GM21786 (cell line): Measurements from ENCODE around the gene CEP112.
"Not testable (repeated sequence)": the region's sequence is repeated elsewhere in the genome, so short reads cannot be mapped to it uniquely, and the experiment has no call there.

Experiments used
- ATAC-seq: cut with Tn5 transposase; IDR thresholded peaks from one replicate; pipeline ENCODE4 v1.9.1; 2021; ENCODE audit not compliant: unreplicated experiment

The CEP112 gene

DNA sequence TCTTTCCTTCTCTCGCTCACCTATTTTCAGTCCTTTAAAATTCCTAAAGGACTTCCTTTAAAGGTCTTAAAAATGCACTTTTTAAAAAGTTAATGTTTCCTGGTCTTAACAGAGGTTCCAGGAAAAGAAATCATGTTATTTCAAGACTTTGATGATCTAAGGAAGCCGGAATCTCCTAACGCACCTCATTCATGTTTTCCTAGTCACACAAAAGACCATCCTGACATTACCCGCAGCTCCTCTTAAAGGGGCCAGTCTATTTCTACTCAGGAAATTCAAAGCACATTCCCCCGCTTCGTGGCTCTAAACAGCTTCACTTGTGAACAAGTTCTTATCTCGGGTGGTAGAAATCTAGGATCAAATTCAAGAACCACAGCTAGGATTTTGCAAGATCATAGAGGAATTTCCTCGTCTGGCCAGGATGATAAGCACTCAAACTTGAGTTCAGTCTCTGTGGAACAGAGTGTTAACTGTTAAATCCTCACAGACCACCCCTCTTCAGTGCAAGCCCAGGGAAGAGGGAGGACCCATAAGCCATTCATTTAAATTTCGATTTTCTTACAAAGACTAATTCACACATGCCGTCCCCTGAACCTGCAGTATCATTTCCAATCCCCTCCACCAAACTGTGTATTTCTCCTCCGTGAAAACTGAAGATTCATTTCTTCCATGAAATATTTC is 493.4 kb downstream of the CEP112 start:
- no peak for ATAC-seq

DNA sequence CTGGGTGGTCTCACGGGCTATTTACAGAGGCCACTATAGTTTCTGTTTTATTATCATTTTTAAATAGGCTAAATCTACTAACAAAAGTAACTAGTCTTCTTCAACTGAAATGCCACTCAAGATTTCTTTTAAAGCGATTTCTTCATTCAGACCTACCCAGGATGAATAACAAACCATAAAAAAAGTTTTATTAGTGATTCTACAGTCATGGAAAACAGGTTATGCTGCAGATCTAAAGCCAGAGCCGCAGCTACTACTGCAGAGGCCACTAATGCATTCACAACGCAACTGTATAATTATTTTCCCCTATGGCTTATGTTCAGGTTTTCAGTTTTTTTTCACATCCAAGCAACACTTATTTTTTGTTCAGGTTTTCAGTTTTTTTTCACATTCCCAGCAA is 494.3 kb downstream of the CEP112 start:
- no peak for ATAC-seq

DNA sequence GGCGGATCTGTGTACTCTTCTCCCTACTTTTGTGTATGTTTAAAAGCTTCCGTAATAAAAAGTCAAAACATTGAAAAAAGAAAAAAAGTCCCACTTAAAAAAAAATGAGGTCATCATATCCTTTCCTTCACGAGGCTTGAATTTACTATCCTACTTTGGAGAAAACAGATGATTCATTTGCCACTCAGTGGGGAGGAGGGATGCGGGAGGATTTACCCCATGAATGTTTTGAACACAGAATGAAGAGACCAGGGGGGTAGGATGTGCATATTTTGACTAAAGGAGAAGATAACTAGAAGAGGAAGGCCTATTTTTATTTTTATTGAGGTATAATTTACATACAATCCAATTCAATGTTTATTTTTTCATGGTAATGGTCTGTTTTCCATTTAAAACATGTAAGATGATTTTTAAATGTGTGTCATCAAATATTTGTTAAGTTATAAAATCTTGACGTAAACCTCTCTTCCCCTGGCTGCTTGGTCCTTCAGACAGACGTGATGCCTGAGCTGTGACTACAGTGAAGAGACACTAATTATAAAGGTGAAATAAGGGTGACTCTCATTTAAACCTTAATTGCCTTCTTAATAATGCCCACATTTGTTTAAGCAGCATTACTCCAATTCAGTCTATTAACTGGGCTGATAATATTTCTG is 495.1 kb downstream of the CEP112 start:
- no peak for ATAC-seq

DNA sequence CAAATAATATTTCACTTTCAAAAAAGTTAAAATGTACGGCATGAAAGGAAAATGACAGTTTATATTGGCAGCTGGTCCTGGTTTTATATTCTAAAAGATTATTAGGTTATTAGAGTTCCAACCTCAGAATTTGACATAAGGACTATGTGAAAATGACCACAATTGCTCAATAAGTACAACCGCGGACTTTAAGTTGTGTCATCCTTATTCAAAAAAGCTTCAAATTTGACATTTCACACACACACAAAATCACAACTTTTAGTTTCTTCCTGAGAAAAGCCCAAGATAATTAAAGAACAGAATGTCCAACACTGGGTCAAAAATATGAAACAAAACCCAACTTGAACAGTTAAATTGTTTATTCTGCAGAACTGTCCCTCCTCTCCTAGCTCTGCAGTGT is 497.3 kb downstream of the CEP112 start:
- ATAC-seq, result no peak

DNA sequence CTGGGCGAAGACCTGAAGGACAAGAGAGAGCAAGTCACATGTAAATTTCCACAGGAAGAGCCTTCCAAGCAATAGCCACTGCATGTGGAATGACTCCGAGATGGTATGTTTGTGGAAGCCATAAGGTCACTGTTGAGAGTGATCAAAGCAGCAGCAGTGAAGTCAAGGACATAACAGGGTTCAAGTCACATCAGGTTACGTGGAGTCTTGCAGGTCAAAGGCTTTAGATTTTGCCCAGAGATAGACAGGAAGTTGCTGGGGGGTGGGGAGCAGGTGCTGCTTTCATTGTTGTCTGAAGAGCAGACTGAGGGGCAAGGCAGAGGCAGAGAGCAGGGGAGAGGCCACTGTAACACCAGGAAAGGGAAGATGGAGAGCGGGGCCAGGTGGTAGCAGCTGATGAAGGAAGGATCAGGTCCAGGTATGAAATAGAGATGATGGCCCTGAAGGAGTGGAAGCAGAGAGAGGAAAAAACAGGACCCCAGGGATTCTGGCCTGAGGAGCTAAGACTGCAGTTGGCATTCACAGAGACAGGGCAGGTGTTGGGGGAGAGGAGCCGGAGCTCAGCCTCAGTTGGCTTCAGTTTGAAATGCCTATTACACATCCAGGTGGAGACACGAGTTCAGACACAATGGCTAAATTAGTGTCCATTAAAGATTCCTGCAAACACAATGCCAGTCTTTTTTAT is 501.2 kb downstream of the CEP112 start:
- ATAC-seq, result no peak

DNA sequence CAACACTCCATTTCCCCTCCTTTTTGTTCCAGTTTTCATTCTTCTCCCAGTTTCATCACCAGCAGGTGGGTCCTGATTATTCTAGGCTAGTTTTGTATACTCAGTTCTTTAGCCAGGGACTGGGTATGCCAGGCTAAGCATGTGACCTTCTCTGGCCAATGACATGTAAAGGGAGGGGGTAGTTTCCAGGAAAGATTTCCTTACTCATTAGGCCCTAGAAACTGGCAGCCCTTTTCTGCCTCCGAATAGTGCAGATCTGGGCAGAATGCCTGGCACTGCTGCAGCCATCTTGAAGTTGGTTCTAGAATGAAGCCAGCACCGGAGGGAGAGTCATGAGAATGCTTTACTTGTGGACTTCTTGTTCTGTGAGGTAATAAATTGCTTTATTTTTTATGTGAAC is 503.6 kb downstream of the CEP112 start:
- no peak for ATAC-seq

DNA sequence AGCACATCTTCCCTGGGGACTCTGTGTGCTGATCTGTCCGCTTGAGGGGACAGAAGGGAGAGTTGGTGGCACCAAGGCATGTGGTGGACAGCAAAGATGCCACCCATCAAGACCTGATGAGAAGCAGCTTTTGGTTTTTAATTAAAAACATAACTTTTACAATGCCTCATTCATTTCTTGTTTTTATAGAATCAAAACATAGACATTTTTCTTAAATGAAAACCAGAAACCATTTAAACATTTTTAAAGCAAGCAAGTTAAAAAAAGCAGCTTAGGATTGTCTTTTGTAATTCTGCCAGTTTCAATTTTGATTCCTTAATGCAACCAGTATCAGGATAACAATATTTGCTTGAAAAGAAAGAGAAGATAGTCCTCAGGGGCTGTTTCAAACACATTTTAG is 506.8 kb downstream of the CEP112 start:
- no peak for ATAC-seq

DNA sequence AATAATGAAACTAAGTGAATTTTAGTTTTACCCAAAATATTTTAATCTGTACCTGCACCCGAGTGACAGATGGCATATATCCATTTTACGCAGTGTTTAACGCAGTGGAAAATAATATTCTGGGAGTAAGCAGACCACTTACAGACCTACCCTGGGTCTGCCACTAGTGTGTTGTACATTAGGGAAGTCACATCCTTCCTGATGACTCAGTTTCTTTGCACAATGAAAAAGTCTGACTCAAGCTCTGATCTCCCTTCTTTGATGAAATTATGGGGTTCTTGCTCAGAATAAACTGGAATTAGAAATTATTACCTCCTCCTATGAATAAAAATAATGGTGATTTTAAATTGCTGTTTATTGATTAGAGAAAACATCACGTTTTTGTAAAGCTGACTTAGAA is 507.3 kb downstream of the CEP112 start:
- ATAC-seq, result no peak

DNA sequence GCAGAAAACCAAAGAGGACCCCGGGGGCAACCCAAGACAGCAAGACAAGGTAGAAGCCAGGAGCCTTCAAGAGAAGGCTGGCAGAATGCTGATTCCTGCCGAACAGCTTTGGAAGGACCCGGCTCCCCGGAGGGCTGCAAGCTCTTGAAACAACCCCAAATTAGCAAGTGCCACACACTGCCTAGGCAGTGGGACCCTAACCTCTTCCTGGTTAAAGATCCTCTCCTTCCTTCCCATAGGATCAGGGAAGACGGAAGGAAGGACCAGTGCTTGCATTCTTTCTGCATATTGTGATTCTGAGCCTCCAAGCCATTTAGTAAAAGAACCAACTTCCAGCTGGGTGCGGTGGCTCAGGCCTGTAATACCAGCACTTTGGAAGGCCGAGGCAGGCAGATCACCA is 508.5 kb downstream of the CEP112 start:
- no peak for ATAC-seq

DNA sequence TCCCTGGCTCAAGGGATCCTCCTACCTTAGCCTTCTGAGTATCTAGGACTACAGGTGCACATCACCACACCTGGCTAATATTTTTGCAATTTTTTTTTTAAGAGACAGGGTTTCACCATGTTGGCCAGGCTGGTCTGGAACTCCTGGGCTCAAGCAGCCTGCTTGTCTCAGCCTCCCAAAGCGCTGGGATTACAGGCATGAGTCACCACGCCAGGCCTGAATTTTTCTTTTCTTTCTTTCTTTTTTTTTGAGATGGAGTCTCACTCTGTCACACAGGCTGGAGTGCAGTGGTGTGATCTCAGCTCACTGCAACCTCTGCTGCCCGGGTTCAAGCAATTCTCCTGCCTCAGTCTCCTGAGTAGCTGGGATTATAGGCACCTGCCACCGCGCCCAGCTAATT is 510.2 kb downstream of the CEP112 start:
- ATAC-seq, result not testable (repeated sequence)

DNA sequence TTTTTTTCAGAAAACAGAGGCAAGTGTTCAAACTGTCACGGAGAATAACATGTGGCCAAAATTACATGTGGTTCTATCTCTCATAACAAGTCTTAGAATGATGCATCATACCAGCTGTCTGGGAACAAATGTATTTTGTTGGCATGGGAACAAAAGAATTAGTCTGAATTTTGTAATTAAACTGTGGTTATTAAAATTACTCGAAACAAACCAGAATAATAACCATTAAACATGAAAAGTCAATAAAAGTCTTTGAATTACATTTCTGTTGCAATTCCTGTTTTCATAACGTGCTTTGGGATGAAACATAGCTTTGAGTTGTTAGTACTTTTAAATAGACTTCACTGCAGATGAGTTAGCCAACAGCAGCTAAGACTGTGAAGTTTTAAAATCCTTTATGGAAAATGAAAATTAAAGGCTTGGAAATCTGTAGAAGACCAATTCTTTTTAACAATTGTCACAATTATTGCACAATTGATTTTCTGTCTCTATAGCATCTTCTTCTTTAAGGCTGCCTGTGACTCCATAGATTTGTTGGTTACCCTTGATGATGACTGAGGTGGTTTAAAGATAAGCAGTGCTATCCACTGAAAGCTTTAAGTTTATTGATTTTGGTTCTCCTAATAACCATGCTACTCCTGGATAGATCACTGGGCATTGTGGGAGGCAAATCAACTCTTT is 512.6 kb downstream of the CEP112 start:
- ATAC-seq, result no peak

DNA sequence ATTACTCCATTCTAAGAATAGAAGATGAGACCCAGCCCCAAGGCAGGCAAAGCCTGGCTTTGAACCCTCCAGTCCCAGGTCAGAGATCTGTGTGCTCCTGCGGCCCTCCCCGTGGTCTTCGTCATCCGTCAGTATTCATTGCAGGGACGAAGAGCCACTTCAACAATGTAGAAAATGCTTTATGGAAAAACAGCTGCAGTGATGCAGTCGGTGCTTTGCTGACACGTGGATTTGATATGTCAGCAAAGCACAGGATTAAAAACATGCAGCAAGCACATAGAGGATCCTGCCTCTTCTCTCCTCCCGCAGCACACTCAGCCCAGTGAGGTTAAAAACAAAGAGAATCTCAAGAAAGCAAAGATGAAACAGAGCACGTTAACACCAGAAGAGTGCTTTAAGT is 513.4 kb downstream of the CEP112 start:
- no peak for ATAC-seq

DNA sequence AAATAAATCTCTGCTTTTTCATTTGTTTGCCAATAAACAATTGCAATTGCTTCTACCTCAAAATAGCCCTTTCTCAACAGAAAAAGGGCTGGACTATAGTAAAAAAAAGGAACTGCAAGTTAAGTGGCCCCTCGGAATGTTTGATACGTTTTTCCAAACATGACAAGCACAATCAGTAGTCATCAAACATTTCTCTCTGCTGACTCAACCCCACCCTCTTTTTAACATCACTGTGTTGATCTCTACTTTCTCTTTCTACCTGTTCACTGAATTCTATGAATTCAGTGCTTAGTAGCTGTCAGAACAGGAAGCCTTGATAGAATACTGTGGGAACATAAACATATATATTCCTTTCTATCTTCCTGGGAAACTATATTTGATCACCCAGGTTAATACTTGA is 514.0 kb downstream of the CEP112 start:
- no peak for ATAC-seq

DNA sequence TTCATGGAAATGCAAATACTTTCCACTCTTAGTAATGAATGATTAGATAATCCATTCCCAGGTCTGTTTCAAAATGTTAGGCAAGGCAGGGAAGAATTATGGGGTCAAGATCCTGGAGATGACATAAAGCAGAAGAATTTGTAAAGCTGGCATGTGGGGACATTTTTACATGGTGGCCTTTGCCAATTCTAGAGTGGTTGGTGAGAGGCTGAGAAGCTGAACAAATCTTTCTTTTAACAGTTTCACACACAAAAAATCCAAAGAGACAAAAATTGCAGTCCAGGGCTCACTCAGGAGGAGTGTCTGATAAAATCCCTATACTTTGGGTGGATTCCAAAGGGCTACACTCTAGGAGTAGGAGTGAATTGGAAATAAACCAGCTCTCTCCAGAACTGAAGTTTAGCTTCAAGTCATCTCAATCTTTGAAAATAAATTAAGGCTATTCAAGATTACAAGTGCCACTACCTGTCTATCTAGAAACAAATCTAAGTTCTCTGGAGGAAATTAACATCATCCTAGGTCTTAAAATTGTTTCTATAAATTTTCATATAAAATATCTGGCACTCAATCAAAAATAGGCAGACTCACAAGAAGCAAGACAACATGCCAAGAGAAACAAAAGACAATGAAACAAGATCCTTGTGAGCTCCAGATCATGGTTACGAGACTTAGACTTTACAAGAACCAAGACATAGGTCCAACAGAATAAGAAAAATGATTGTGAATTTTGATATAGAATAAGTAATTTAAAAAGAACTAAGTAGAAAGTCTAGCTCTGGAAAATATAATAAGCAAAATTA is 517.5 kb downstream of the CEP112 start:
- no peak for ATAC-seq

DNA sequence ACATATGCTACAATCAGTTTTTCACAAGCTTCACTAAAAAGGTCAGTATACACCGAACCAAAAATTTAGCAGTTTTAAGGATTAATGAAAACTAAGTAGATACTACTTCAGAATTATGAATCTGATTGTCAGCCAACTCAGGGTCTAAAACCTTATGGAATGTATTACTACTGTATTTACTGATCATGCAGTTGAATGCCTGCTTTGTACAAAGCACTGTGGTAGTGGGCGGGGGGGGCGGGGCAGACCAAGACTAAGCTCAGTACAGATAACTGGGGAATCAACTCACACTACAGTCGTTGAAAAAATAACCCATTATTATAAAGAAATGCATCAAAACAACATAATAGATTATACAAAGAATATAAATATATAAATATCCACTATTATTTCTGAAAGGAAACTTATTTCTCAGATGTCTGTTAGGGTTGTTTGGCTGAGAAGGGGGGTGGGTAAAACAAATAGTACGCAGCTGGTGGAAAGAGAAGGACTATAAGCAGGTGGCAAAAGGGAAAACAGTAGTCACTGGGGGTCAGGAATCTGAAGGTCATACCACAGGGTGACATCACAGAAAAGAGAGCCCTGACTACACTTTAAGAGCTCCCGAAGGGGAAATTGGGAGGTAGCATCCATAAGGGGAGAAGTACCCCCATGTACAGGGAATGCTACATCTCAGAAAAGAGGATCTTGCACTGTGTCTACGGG is 521.1 kb downstream of the CEP112 start:
- ATAC-seq, result no peak

DNA sequence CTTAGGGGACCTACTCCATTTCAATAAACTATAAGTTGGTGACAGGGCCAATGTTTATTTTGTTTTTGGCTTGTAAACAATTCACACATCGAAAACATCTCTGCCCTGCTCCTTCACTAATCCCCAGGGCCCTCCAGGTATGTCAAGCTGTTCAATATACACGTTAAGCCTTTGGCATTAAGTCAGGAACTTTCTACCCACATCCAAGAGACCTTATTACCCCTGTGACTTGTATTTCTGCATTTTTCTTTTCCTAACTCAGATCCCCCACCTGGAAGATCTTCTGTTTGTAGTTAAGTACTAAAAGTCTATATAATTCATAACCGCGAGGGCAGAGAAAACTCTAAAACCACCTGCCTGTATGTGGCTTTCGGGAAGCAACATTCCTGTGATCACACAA is 523.7 kb downstream of the CEP112 start:
- ATAC-seq, result no peak

DNA sequence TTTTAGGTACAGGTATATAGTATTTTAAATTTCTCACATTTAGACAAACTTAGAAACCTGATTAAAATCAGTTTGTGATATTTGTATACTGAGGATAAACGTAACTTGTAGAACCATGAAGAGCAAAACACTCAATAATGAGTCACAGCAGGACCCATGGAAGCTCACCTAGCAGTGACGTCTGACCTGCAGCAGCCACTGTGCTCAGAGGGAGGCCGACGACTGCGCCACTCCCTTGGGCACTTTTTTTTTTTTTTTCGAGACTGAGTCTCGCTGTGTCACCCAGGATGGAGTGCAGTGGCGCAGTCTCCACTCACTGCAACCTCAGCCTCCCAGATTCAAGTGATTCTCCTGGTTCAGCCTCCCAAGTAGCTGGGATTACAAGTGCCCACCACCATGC is 524.3 kb downstream of the CEP112 start:
- ATAC-seq, result no peak

DNA sequence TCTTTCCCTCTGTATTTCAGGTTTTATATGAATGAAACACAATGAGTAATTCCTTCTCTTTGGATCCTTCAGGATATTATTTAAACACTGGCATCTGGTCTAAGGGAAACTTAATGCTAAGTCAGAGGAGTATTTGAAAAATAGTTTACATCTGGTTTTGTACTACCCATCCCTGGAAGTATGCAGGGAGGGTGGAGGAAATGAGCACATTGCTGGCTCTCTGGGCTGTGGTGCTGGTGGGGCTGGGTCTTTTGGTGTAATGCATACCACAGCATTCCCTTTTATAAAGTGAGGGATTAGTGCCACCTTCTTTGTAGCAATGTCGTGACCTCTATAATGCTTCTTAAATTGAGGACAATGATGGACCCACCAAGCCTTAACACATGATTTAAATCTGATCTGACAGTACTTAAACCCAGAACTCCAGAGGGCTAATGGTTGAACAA is 525.0 kb downstream of the CEP112 start:
- no peak for ATAC-seq

DNA sequence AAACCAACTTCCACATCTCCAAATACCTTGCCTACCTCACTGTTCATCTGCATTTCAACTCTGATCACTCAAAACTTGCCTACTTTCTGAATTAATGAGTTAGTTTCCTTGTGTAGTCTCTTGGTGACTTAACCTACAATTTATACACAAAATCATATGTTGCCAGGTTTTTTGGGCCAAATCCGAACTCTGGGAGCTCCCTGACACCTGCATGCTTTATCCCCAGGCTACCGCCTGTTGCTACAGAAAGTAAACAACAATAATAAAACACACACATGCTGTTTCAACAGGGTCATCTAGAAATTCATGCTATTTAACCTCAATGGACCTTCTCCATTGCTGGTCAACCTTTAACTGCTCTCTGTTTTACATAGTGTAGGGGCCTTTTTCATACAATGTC is 526.0 kb downstream of the CEP112 start:
- no peak for ATAC-seq

DNA sequence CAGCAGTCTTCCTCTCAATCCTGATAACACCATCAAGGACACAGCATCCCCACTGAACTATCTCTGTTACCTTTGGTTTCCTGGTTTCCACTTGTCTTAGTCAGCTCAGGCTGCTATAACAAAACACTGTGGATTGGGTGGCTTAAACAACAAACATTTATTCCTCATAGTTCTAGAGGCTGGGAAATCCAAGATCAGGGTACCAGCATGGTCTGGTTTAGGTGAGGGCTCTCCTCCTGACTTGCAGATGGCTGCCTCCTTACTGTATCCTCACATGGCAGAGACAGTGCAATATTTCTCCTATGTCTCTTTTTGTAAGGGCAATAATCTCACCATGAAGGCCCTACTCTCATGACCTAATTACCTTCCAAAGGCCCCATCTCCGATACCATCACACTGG is 527.2 kb downstream of the CEP112 start:
- no peak for ATAC-seq
